HCT116 (cell line): ENCODE measurements around the gene STK24. TPM values are rescaled to one million over a fixed set of nuclear protein-coding genes. Genes with fewer than 3 reads are reported as not detected.
"Not testable (repeated sequence)": the region's sequence is repeated elsewhere in the genome, so short reads cannot be mapped to it uniquely, and the experiment has no call there.

Source experiments
- ATAC-seq: fragments of 200-7000 bp; cut with Tn5 transposase; 2 replicates; pipeline ENCODE4 v1.9.1; 2020; ENCODE audit warnings: mild to moderate bottlenecking, moderate library complexity
- BruUV-seq: library from RNA; stranded (reverse); fragments of 400-500 nt; replicated peaks from 2 replicates; lab custom pipeline; 2021; lab: Mats Ljungman, UMichigan
- CTCF ChIA-PET: fragments of 300-600 bp; sonication (Branson Sonifier 250); formaldehyde crosslinking; loops from one replicate; lab custom pipeline; 2021; ENCODE audit warnings: antibody characterized with exemption; lab: Charles Lee
- POLR2A ChIA-PET: fragments of 300-600, 350-600 bp; sonication (Branson Sonifier 250); formaldehyde crosslinking; loops from one replicate; lab custom pipeline; 2021; ENCODE audit warnings: antibody characterized with exemption; lab: Charles Lee
- RAD21 ChIA-PET, 2 experiments: fragments of 300-600 bp; sonication (Branson Sonifier 250); formaldehyde crosslinking; loops; one replicate each; lab custom pipeline; 2023; ENCODE audit warnings: low total read pairs in 2 of 2; ENCODE audit not compliant: uncharacterized antibody in 2 of 2, unreplicated experiment in 2 of 2, low non-redundant PET in 1 of 2; lab: Charles Lee
- DNase-seq: peaks from one replicate; pipeline ENCODE4 v3.0.0-alpha.2; 2010; ENCODE audit warnings: low read depth, low spot score
- H2AFZ ChIP-seq: fragments of 200-600 bp; shearing (Covaris generic), sonication (generic); 2 replicates; pipeline ENCODE4 v1.6.1; 2017; ENCODE audit warnings: low read depth, mixed run types, mixed read lengths, antibody characterized with exemption, low read length; ENCODE audit not compliant: poor library complexity, severe bottlenecking
- H3K27ac ChIP-seq: 2 replicates; pipeline ENCODE4 v1.5.1; 2012; ENCODE audit warnings: low read depth, low read length
- H3K27me3 ChIP-seq: fragments of 200-600 bp; sonication (generic); 2 replicates; pipeline ENCODE4 v1.6.1; 2016; ENCODE audit warnings: mixed run types, low read length, mixed read lengths; ENCODE audit not compliant: insufficient read depth
- H3K36me3 ChIP-seq, 2 experiments: fragments of 200-500 bp in 1 of 2; fragments of 200-600 bp in 1 of 2; sonication (Bioruptor generic) in 1 of 2; sonication (generic) in 1 of 2; 2 replicates each; pipeline versions ENCODE4 v1.5.1 to v1.6.1; 2014 to 2016; ENCODE audit warnings: low read length in 2 of 2, inconsistent platforms in 1 of 2, mixed read lengths in 1 of 2, mixed run types in 1 of 2; ENCODE audit not compliant: insufficient read depth in 2 of 2, control insufficient read depth in 1 of 2
- H3K4me1 ChIP-seq, 2 experiments: fragments of 200-600 bp in 1 of 2; sonication (generic) in 1 of 2; 2 replicates each; pipeline versions ENCODE4 v1.5.1 to v1.6.1; 2012 to 2017; ENCODE audit warnings: low read length in 2 of 2, inconsistent platforms in 1 of 2, mild to moderate bottlenecking in 1 of 2, mixed read lengths in 1 of 2, mixed run types in 1 of 2, moderate library complexity in 1 of 2; ENCODE audit not compliant: insufficient read depth in 2 of 2, control insufficient read depth in 1 of 2
- H3K4me2 ChIP-seq: fragments of 200-600 bp; sonication (generic); 2 replicates; pipeline ENCODE4 v1.6.1; 2017; ENCODE audit warnings: mixed run types, low read length, mixed read lengths
- H3K4me3 ChIP-seq, 2 experiments: fragments of 200-600 bp in 1 of 2; sonication (generic) in 1 of 2; replicated peaks in 1 of 2; 2 replicates each; pipeline ENCODE4 v1.5.1; 2011 to 2016; ENCODE audit warnings: low read length in 2 of 2, control low read depth in 1 of 2, low read depth in 1 of 2, mild to moderate bottlenecking in 1 of 2, mixed read lengths in 1 of 2, mixed run types in 1 of 2
- H3K79me2 ChIP-seq: fragments of 200-600 bp; sonication (generic); 2 replicates; pipeline ENCODE4 v1.6.1; 2017; ENCODE audit warnings: mild to moderate bottlenecking, mixed run types, low read length, moderate library complexity, mixed read lengths; ENCODE audit not compliant: insufficient read depth
- H3K9ac ChIP-seq: fragments of 200-600 bp; sonication (generic); 2 replicates; pipeline ENCODE4 v1.6.1; 2016; ENCODE audit warnings: low read length, mixed read lengths
- H3K9me2 ChIP-seq: fragments of 200-600 bp; sonication (generic), shearing (Covaris generic); 2 replicates; pipeline ENCODE4 v1.6.1; 2017; ENCODE audit warnings: mixed run types, mild to moderate bottlenecking, moderate library complexity; ENCODE audit not compliant: insufficient read depth
- H3K9me3 ChIP-seq, 2 experiments: fragments of 200-500 bp in 1 of 2; fragments of 200-600 bp in 1 of 2; sonication (Bioruptor generic) in 1 of 2; sonication (generic) in 1 of 2; 2 replicates each; pipeline ENCODE4 v1.6.1; 2014 to 2017; ENCODE audit warnings: low read length in 2 of 2, mixed read lengths in 2 of 2, inconsistent platforms in 1 of 2, low read depth in 1 of 2, mild to moderate bottlenecking in 1 of 2, mixed run types in 1 of 2, moderate library complexity in 1 of 2; ENCODE audit not compliant: control insufficient read depth in 1 of 2, insufficient read depth in 1 of 2
- H4K20me1 ChIP-seq: fragments of 200-600 bp; sonication (generic), shearing (Covaris generic); 2 replicates; pipeline ENCODE4 v1.6.1; 2017; ENCODE audit warnings: mixed run types, mild to moderate bottlenecking, moderate library complexity; ENCODE audit not compliant: insufficient read depth
- intact Hi-C: fragments of 100-400 bp; cut with micrococcal nuclease; formaldehyde crosslinking; loops from 2 replicates; pipeline ENCODE4 v1.10.0; 2022
- total RNA-seq: library from RNA; stranded (reverse); gene quantifications from one replicate; pipeline ENCODE4 v1.2.1, GENCODE V29; 2021; ENCODE audit not compliant: unreplicated experiment

The STK24 gene
- total RNA-seq, 1 experiment from 2014 or later = 137 TPM

- H2AFZ ChIP-seq, H3K27ac ChIP-seq, DNase-seq, H3K36me3 ChIP-seq, H3K4me3 ChIP-seq, H3K4me2 ChIP-seq, H3K27me3 ChIP-seq, intact Hi-C loops, BruUV-seq, H3K9me3 ChIP-seq, POLR2A ChIA-PET, H3K9me2 ChIP-seq, RAD21 ChIA-PET, H3K9ac ChIP-seq, H3K4me1 ChIP-seq, ATAC-seq, H4K20me1 ChIP-seq, CTCF ChIA-PET, H3K79me2 ChIP-seq: not testable (repeated sequence)
Observed at GRCh38 chr13:98590471-98590870, 13.6 kb upstream of the STK24 start.

GRCh38 chr13:98589516-98589915 lies 12.6 kb upstream of the STK24 start:
- BruUV-seq, H3K9me3 ChIP-seq, H4K20me1 ChIP-seq, CTCF ChIA-PET, POLR2A ChIA-PET, RAD21 ChIA-PET, H3K27me3 ChIP-seq, H2AFZ ChIP-seq, DNase-seq, H3K27ac ChIP-seq, H3K9ac ChIP-seq, ATAC-seq, H3K4me1 ChIP-seq, H3K4me2 ChIP-seq, H3K36me3 ChIP-seq, H3K4me3 ChIP-seq, H3K9me2 ChIP-seq, intact Hi-C loops, H3K79me2 ChIP-seq: not testable (repeated sequence)
